ENCODE data around the gene DUSP28. TPM values are rescaled to one million over a fixed set of nuclear protein-coding genes. Genes with fewer than 3 reads are reported as not detected.

The DUSP28 gene
- total and polyA plus RNA-seq, 2 of the 13 experiments (the other 11 are each of a cell fraction or from before 2014, with no cell fraction given): 5.2 to 8.6 TPM

- TF ChIP-seq ZNF574 (CRISPR knock-in tag; IDR thresholded peaks at IDR 0.05): 0 out of 2 replicates have a peak, but pooled peaks have one; percentile 40
- no peak for TF ChIP-seq ZNF333 (CRISPR knock-in tag; IDR thresholded peaks at IDR 0.05; ENCODE audit: borderline replicate concordance)
- no peak for TF ChIP-seq HNRNPL (IDR thresholded peaks at IDR 0.05; ENCODE audit: low read depth, low read length)
- 0 out of 2 replicates have a peak, but pooled peaks have one; percentile 25 for TF ChIP-seq NRL (CRISPR knock-in tag; IDR thresholded peaks at IDR 0.05; ENCODE audit: borderline replicate concordance)
- TF ChIP-seq MAFK (conservative IDR thresholded peaks at IDR 0.05 in 1 of 2, IDR thresholded peaks at IDR 0.05 in 1 of 2; ENCODE audit: low read length in 2 of 2): no peak
- no peak for TF ChIP-seq ZNF430 (CRISPR knock-in tag; IDR thresholded peaks at IDR 0.05)
- no peak for TF ChIP-seq MTA3 (CRISPR knock-in tag; IDR thresholded peaks at IDR 0.05)
- no peak for TF ChIP-seq NFYB (CRISPR knock-in tag; IDR thresholded peaks at IDR 0.05)
- no peak for TF ChIP-seq SOX13 (IDR thresholded peaks at IDR 0.05)
- TF ChIP-seq SOX13 (CRISPR knock-in tag; conservative IDR thresholded peaks at IDR 0.05 in 1 of 2, IDR thresholded peaks at IDR 0.05 in 1 of 2): 0 out of 4 replicates have a peak, but pooled peaks of 1 of the 2 experiments have one; percentile 30
- TF ChIP-seq ZNF570 (CRISPR knock-in tag; IDR thresholded peaks at IDR 0.05; ENCODE audit: borderline replicate concordance): no peak
- no peak for TF ChIP-seq ZHX1 (CRISPR knock-in tag; IDR thresholded peaks at IDR 0.05; ENCODE audit: low read depth)
- no peak for TF ChIP-seq ELK4 (CRISPR knock-in tag; IDR thresholded peaks at IDR 0.05; ENCODE audit: borderline replicate concordance)
- peak; percentile 77 for TF ChIP-seq RBM22 (optimal IDR thresholded peaks at IDR 0.05; ENCODE audit: low read length)
- TF ChIP-seq MTF2 (CRISPR knock-in tag; IDR thresholded peaks at IDR 0.05; ENCODE audit: borderline replicate concordance): no peak
- peak; percentile 63 for TF ChIP-seq THAP11 (CRISPR knock-in tag; IDR thresholded peaks at IDR 0.05)
- no peak for TF ChIP-seq MBD4 (IDR thresholded peaks at IDR 0.05; ENCODE audit: borderline replicate concordance, low read length)
- 0 out of 2 replicates have a peak, but pooled peaks have one; percentile 10 for TF ChIP-seq ZNF331 (CRISPR knock-in tag; IDR thresholded peaks at IDR 0.05)
- TF ChIP-seq HNF4G (IDR thresholded peaks at IDR 0.05; ENCODE audit: borderline replicate concordance, low read depth, low read length): no peak
- peak; percentile 50; the same call in 1 of the 2 replicates for TF ChIP-seq HNF4G (CRISPR knock-in tag; IDR thresholded peaks at IDR 0.05; ENCODE audit: borderline replicate concordance, low read depth)
- no peak for TF ChIP-seq STAT5B (CRISPR knock-in tag; IDR thresholded peaks at IDR 0.05)
- no peak for TF ChIP-seq NR2F1 (CRISPR knock-in tag; IDR thresholded peaks at IDR 0.05)
- TF ChIP-seq NAIF1 (CRISPR knock-in tag; IDR thresholded peaks at IDR 0.05; ENCODE audit: borderline replicate concordance): no peak
These were observed 46.4 kb upstream of the DUSP28 start (continued) for GRCh38 chr2:240513549-240514287.
